GM12878 (cell line): Measurements from ENCODE around the gene USP25. TPM values are rescaled to one million over a fixed set of nuclear protein-coding genes. Genes with fewer than 3 reads are reported as not detected.

Source experiments
- ATAC-seq: fragments of 200-7000 bp; cut with Tn5 transposase; 3 replicates; pipeline ENCODE4 v1.9.1; 2020; ENCODE audit warnings: mild to moderate bottlenecking, moderate library complexity
- BruUV-seq: library from RNA; stranded (reverse); fragments of 400-500 nt; replicated peaks from 2 replicates; lab custom pipeline; 2021; lab: Mats Ljungman, UMichigan
- CTCF ChIA-PET: fragments of 300-600 bp; sonication (Branson Sonifier 250); formaldehyde crosslinking; extraction: SDS; loops from one replicate; lab custom pipeline; 2021; ENCODE audit warnings: inconsistent platforms; lab: Yijun Ruan, JAX
- POLR2A ChIA-PET: fragments of 350-600 bp; formaldehyde crosslinking; extraction: SDS; loops from one replicate; lab custom pipeline; 2021; ENCODE audit warnings: inconsistent platforms; lab: Charles Lee
- RAD21 ChIA-PET: fragments of 300-600 bp; sonication (Branson Sonifier 250); formaldehyde crosslinking; loops from one replicate; lab custom pipeline; 2023; ENCODE audit warnings: antibody characterized with exemption; ENCODE audit not compliant: unreplicated experiment; lab: Charles Lee
- SMC1A ChIA-PET: fragments of 300-600 bp; sonication (Branson Sonifier 250); formaldehyde crosslinking; loops from one replicate; lab custom pipeline; 2023; ENCODE audit not compliant: unreplicated experiment, uncharacterized antibody; lab: Charles Lee
- DNase-seq: peaks from one replicate; pipeline ENCODE4 v3.0.0-alpha.2; 2011; ENCODE audit warnings: low read depth, low spot score
- FAIRE-seq: peaks from 3 replicates; lab custom pipeline; 2011; peaks lifted over from hg19 to GRCh38; lab: Jason Lieb, UNC
- H2AFZ ChIP-seq: 2 replicates; pipeline ENCODE4 v1.6.0; 2011; ENCODE audit warnings: low read depth, low read length, control low read depth; ENCODE audit not compliant: control insufficient read depth
- H3K27ac ChIP-seq: 2 replicates; pipeline ENCODE4 v1.5.1; 2011; ENCODE audit warnings: control low read depth; ENCODE audit not compliant: control insufficient read depth, insufficient read depth
- H3K27me3 ChIP-seq, 2 experiments: replicated peaks in 1 of 2; 2 replicates each; pipeline versions ENCODE4 v1.6.0 to v1.6.1; 2011; ENCODE audit warnings: low read length in 1 of 2; ENCODE audit not compliant: control insufficient read depth in 2 of 2, insufficient read depth in 2 of 2
- H3K36me3 ChIP-seq, 2 experiments: 2 replicates each; pipeline ENCODE4 v1.5.1; 2011; ENCODE audit warnings: low read length in 1 of 2; ENCODE audit not compliant: control insufficient read depth in 2 of 2, insufficient read depth in 2 of 2
- H3K4me1 ChIP-seq: 2 replicates; pipeline ENCODE4 v1.6.1; 2011; ENCODE audit warnings: mild to moderate bottlenecking, low read length, moderate library complexity, mixed read lengths; ENCODE audit not compliant: control insufficient read depth, insufficient read depth
- H3K4me2 ChIP-seq: 2 replicates; pipeline ENCODE4 v1.6.0; 2011; ENCODE audit warnings: control low read depth; ENCODE audit not compliant: control insufficient read depth, insufficient read depth
- H3K4me3 ChIP-seq: fragments of 200-600 bp; sonication (generic); 2 replicates; pipeline ENCODE4 v1.5.1; 2016
- H3K79me2 ChIP-seq: 2 replicates; pipeline ENCODE4 v1.6.0; 2011; ENCODE audit warnings: low read length; ENCODE audit not compliant: control insufficient read depth, insufficient read depth
- H3K9ac ChIP-seq: 2 replicates; pipeline ENCODE4 v1.8.0; 2011; ENCODE audit warnings: low read length, control low read depth, mixed read lengths; ENCODE audit not compliant: control insufficient read depth, insufficient read depth
- H3K9me3 ChIP-seq: replicated peaks from 3 replicates; pipeline ENCODE4 v1.5.1; 2011; ENCODE audit warnings: mild to moderate bottlenecking, low read length; ENCODE audit not compliant: control insufficient read depth, insufficient read depth
- H4K20me1 ChIP-seq: 2 replicates; pipeline ENCODE4 v1.6.0; 2011; ENCODE audit not compliant: control insufficient read depth, insufficient read depth
- ATF3 ChIP-seq: IDR thresholded peaks from 2 replicates; pipeline ENCODE4 v1.6.1; 2011; ENCODE audit warnings: low read depth, mild to moderate bottlenecking, low read length, moderate library complexity, borderline replicate concordance; ENCODE audit errors: extremely low read depth
- BACH1 ChIP-seq: fragments of 450-650 bp; IDR thresholded peaks from 2 replicates; pipeline ENCODE4 v1.6.1; 2017; ENCODE audit warnings: mild to moderate bottlenecking, borderline replicate concordance
- BRCA1 ChIP-seq: IDR thresholded peaks from 2 replicates; pipeline ENCODE4 v1.6.1; 2011; ENCODE audit warnings: low read depth, low read length, improper control_type of control experiment
- CHD4 ChIP-seq: fragments of 200-600 bp; sonication (generic); IDR thresholded peaks from 2 replicates; pipeline ENCODE4 v1.6.1; 2016; ENCODE audit warnings: mild to moderate bottlenecking
- ELK1 ChIP-seq: IDR thresholded peaks from 2 replicates; pipeline ENCODE4 v1.6.1; 2012; ENCODE audit warnings: low read depth, low read length, improper control_type of control experiment
- GATAD2B ChIP-seq: fragments of 450-650 bp; conservative IDR thresholded peaks from 2 replicates; pipeline ENCODE4 v1.6.1; 2017; ENCODE audit warnings: low read depth, mild to moderate bottlenecking, moderate library complexity
- JUND ChIP-seq: IDR thresholded peaks from 2 replicates; pipeline ENCODE4 v1.6.1; 2012; ENCODE audit warnings: low read depth, mild to moderate bottlenecking, low read length, improper control_type of control experiment, moderate library complexity
- NR2C2 ChIP-seq: IDR thresholded peaks from 2 replicates; pipeline ENCODE4 v1.6.1; 2011; ENCODE audit warnings: borderline replicate concordance, low read depth; ENCODE audit not compliant: control insufficient read depth, insufficient read length
- NRF1 ChIP-seq: conservative IDR thresholded peaks from 2 replicates; pipeline ENCODE4 v1.6.1; 2011; ENCODE audit warnings: mild to moderate bottlenecking, low read depth, low read length, improper control_type of control experiment
- PML ChIP-seq: IDR thresholded peaks from 2 replicates; pipeline ENCODE4 v1.6.1; 2012; ENCODE audit warnings: low read length, inconsistent platforms
- POLR2A ChIP-seq: IDR thresholded peaks from 2 replicates; pipeline ENCODE4 v1.6.1; 2011; ENCODE audit warnings: low read depth, mild to moderate bottlenecking, low read length
- POLR2AphosphoS5 ChIP-seq: IDR thresholded peaks from 2 replicates; pipeline ENCODE4 v1.6.1; 2011; ENCODE audit warnings: mild to moderate bottlenecking, low read length, inconsistent platforms
- RAD51 ChIP-seq: fragments of 450-650 bp; IDR thresholded peaks from 2 replicates; pipeline ENCODE4 v1.6.1; 2016; ENCODE audit warnings: moderate library complexity, mild to moderate bottlenecking, inconsistent platforms
- SMARCA5 ChIP-seq: fragments of 450-650 bp; IDR thresholded peaks from 2 replicates; pipeline ENCODE4 v1.6.1; 2017; ENCODE audit warnings: mild to moderate bottlenecking
- SRF ChIP-seq, 2 experiments: IDR thresholded peaks; 2 replicates each; pipeline ENCODE4 v1.6.1; 2011; ENCODE audit warnings: low read depth in 2 of 2, low read length in 2 of 2, mild to moderate bottlenecking in 1 of 2, moderate library complexity in 1 of 2
- WGBS: methylation state at CpG from one replicate; pipeline ENCODE4 v1.1.6; 2016; ENCODE audit warnings: low lambda C conversion rate; ENCODE audit not compliant: insufficient replicate concordance, insufficient coverage; ENCODE audit errors: missing lambda C conversion rate; 5-methylcytosine and 5-hydroxymethylcytosine counted together
- in situ Hi-C: fragments of 300-500 bp; cut with MboI; formaldehyde crosslinking; loops from 9 replicates; pipeline ENCODE4 v1.14.3; 2018; ENCODE audit warnings: mixed read lengths
- intact Hi-C: fragments of 100-400 bp; cut with micrococcal nuclease; formaldehyde crosslinking; loops from one replicate; pipeline ENCODE4 v1.14.2; 2022; ENCODE audit not compliant: unreplicated experiment
- polyA plus RNA-seq, 11 experiments: library from polyadenylated mRNA; depleted of rRNA in 4 of 11; unstranded in 6 of 11; stranded (reverse) in 5 of 11; fragments of >200 nt; fragmentation: Nextera tagmentation in 4 of 11; fragmentation: Illumina TruSeq in 1 of 11; extraction: Ambion mirVana in 4 of 11; extraction: Trizol in 1 of 11; gene quantifications; 1 replicate in 1 of 11; 2 replicates in 10 of 11; pipeline versions ENCODE4 v1.2.1 to v1.2.3, GENCODE V29; 2011 to 2016; ENCODE audit warnings: inconsistent platforms in 2 of 11, missing spikeins in 2 of 11, low read depth in 1 of 11
- total RNA-seq, 4 experiments: library from RNA; depleted of rRNA in 3 of 4; stranded (reverse); fragments of >200 nt in 3 of 4; fragmentation: Illumina TruSeq in 1 of 4; extraction: Trizol in 1 of 4; gene quantifications; 2 replicates each; pipeline versions ENCODE4 v1.2.1 to v1.2.3, GENCODE V29; 2013 to 2021

Gene USP25
- total and polyA plus RNA-seq, 10 of the 15 experiments (the other 5 are each of a cell fraction or from before 2014, with no cell fraction given) = 1.5 to 31.3 (median 23.4) TPM

GRCh38 chr21:15706696-15707095 is 23.1 kb upstream of the USP25 start:
- ChIA-PET RAD21 (no interaction called here), CTCF (no interaction called here), SMC1A (interaction anchor here (0.7 kb wide), 1 partner anchor 41 kb away, joined by 3 read pairs; no protein-coding TSS in a partner anchor), POLR2A (interaction anchor here (0.6 kb wide), 1 partner anchor 826 kb away, joined by 3 read pairs; no protein-coding TSS in a partner anchor)
- no peak overlapping the region for H2AFZ ChIP-seq
- TF ChIP-seq POLR2AphosphoS5 = no peak
- TF ChIP-seq PML = no peak
- no peak for TF ChIP-seq NRF1
- TF ChIP-seq ATF3 = no peak
- no peak for TF ChIP-seq CHD4
- no peak for TF ChIP-seq BACH1
- TF ChIP-seq JUND = no peak
- H3K79me2 ChIP-seq = no peaks in the 10 kb centered on the region
- no TSS peak for BruUV-seq
- no peak overlapping the region for H3K4me3 ChIP-seq
- DNase-seq (no peak), ATAC-seq (no peak), FAIRE-seq (no peak)
- H3K9ac ChIP-seq = no peak overlapping the region
- no peaks in the 10 kb centered on the region for H3K4me1 ChIP-seq
- no peak overlapping the region for H3K27ac ChIP-seq
- no peaks in the 10 kb centered on the region for H3K36me3 ChIP-seq
- in situ Hi-C loops (no loop called here), intact Hi-C loops (no loop called here)
- 9% methylated on average over 3 of the region's 3 CpGs for whole genome bisulfite sequencing
- no peak overlapping the region for H3K4me2 ChIP-seq
- no peaks in the 10 kb centered on the region for H3K9me3 ChIP-seq
- no peaks in the 10 kb centered on the region for H3K27me3 ChIP-seq
- H4K20me1 ChIP-seq = no peaks in the 10 kb centered on the region

GRCh38 chr21:15713412-15713811 is 16.4 kb upstream of the USP25 start:
- H3K79me2 ChIP-seq = no peaks in the 10 kb centered on the region
- DNase-seq (no peak), ATAC-seq (no peak), FAIRE-seq (no peak)
- H3K27ac ChIP-seq = no peak overlapping the region
- H3K9me3 ChIP-seq = no peaks in the 10 kb centered on the region
- H3K9ac ChIP-seq = no peak overlapping the region
- no peaks in the 10 kb centered on the region for H4K20me1 ChIP-seq
- intact Hi-C loops (no loop called here), in situ Hi-C loops (loop anchor here (10.0 kb wide), 1 partner anchor 59 kb away; no protein-coding TSS in a partner anchor)
- whole genome bisulfite sequencing = 28% methylated on average over 1 of the region's 1 CpG
- H3K4me3 ChIP-seq = no peak overlapping the region
- ChIA-PET SMC1A (no interaction called here), RAD21 (no interaction called here), CTCF (no interaction called here), POLR2A (no interaction called here)
- BruUV-seq = no TSS peak
- no peaks in the 10 kb centered on the region for H3K36me3 ChIP-seq
- H3K4me1 ChIP-seq = no peaks in the 10 kb centered on the region
- H3K4me2 ChIP-seq = no peak overlapping the region
- no peak overlapping the region for H2AFZ ChIP-seq
- no peaks in the 10 kb centered on the region for H3K27me3 ChIP-seq
- TF ChIP-seq RAD51 (no peak), NRF1 (no peak), BRCA1 (no peak), POLR2A (no peak), ELK1 (no peak), GATAD2B (no peak), SRF (IDR thresholded peaks at IDR 0.05; ENCODE audit: low read depth in 2 of 2, low read length in 2 of 2) (no peak), NR2C2 (no peak), SMARCA5 (no peak)
